NCI-H2196 (cell line): ENCODE results near the gene FCRL1.

Source experiments
- DNase-seq: peaks from one replicate; lab custom pipeline; 2025; ENCODE audit not compliant: unreplicated experiment; lab: John Stamatoyannopoulos, UW

The FCRL1 gene, protein sequence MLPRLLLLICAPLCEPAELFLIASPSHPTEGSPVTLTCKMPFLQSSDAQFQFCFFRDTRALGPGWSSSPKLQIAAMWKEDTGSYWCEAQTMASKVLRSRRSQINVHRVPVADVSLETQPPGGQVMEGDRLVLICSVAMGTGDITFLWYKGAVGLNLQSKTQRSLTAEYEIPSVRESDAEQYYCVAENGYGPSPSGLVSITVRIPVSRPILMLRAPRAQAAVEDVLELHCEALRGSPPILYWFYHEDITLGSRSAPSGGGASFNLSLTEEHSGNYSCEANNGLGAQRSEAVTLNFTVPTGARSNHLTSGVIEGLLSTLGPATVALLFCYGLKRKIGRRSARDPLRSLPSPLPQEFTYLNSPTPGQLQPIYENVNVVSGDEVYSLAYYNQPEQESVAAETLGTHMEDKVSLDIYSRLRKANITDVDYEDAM

GRCh38 chr1:157819896-157820295 is at the start of gene FCRL1:
FCRL1 (minus strand) TSS chr1:157820120; CDS start chr1:157820037, 83 bp downstream.
- DNase-seq, result no peak

GRCh38 chr1:157868654-157869053 is 48.7 kb upstream of the FCRL1 start:
- DNase-seq, result no peak

DNA sequence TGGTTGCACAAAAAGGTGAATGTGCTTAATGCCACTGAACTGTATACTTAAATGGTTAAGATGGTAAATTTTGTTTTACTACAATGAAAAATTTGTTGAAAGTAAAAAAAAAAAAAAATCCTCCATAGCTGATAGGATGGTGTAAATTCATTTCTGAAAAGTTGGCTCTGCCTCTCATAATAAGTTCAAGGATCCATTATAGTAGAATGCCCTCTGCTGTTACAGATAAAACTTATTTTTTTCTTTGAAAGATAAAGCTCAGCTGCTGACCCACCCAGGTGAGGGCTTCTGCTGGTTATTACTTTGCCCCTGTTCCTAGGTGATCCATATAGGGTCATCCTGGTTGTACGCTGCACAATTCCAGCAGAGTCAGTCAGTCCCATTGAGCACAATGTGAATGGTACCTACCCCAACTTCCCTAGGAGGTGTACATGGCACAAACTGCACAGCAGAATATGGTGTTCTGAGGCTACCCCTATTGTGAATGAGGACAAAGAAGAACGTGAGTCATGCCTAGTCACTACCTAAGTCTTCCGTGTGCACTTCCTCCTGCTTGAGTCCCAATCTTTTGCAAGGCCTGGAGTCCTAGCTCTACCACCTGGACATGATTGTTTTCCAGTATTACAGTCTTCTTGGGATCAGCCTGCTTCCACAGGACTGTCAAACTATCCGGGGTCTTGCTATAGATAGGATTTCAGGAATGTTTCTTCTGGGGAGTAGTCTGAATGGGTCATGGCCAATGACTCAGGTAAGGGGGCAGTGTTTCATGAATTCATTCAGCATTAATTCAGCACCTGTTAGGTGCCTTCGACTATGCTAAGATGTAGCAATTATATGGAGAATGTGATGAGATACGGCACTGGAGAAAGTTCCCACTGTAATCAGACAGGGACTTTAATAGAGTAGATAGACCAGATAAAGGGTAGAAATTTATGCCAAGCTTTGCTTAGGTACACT is 42.5 kb upstream of the FCRL1 start:
- no peak for DNase-seq

- no peak for DNase-seq
Measured at GRCh38 chr1:157856538-157856937, 36.6 kb upstream of the FCRL1 start.

DNA sequence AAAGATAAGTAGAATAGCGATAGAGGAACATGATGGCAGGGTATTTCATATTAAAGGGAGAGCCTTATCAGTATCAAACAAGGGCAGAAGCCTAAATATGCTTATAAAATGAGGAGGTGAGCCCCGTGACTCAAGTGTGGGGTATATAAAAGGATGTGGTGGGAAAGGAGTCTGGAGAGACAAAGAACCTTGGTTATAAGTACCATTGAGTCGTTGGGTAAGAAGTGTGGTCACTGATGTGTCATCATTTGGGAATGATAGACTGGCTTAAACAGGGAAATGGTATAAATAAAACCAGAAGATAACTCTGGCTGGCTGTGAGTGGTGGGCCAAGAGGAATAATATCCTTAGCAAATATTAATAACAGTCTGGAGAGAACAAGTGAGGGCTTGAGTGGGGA is 32.6 kb upstream of the FCRL1 start:
- DNase-seq, result no peak

DNA sequence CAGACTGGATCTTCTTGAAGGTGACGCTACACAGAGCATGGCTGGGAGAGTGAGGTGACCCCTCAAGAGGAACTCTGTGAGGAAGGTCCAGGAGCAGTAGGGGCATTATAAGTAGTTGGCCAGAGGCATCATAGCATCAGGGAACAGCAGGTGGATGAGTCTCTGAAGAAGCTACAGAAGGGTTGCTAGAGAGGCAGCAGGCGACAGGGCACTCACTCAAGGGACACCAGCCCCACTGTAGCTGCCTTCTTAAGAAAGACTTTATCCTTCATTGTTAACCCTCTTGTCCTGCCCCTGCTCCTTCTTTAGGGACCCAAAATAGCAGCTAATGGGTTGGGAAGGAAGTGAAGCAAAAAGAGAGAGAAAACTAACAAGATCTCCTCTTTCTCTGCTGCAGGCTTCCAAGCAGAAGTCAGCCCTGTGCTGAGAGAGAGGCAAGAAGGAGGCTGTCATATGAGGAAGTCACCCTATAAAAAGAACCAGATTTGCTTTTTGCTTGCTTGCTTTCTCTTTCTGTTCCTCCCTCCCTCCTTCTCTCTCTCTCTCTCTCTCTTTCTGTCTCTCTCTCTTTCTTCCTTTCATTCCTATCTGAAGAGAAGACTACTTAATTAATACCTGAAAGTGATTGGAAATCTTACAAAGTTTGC is 29.4 kb upstream of the FCRL1 start:
- DNase-seq, result no peak

DNA sequence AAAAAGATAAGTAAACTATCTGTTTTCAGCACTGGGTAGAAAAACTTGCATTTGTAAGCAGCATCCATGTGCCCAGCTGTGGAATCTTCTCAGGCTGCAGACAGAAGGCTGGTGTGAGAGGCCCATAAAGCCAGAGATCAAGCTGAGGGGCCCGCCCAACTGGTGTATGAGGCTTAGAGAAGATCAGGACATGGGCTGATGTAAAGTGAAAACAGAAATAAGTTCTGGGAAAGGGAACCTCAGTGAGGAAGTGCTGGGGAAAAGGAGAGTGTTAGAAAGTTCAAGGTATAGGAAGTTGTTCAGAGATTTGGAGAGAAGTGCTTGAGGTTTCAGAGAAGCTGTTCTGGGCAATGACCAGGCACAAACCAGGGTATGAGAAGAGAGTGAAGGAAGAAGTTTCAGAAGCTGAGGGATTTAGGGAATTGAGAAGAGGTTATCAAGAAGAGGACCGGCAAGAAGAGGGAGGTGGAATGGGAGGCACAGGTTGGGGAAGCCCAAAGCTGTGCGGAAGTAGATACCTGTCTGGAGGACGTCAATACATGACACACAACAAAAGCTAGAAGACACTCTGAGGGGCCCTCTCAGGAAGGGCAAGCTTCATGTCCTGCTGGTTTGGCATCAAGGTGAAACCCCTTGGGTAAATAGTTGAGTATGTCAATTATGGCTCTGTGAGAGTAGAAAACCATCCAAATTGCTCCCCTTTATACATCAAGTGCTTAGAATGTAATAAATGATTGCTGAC is 24.3 kb upstream of the FCRL1 start:
- no peak for DNase-seq

- DNase-seq, result no peak
Measured at GRCh38 chr1:157842939-157843338, 23.0 kb upstream of the FCRL1 start.

- DNase-seq, result no peak
Measured at GRCh38 chr1:157841708-157842107, 21.8 kb upstream of the FCRL1 start, which contains the start of gene CD5L. CD5L (minus strand) TSS chr1:157841808; CDS start chr1:157841701, 107 bp downstream.

GRCh38 chr1:157838966-157839365 is 19.0 kb upstream of the FCRL1 start:
- DNase-seq, result no peak

GRCh38 chr1:157834430-157834829 is 14.5 kb upstream of the FCRL1 start:
- no peak for DNase-seq

DNA sequence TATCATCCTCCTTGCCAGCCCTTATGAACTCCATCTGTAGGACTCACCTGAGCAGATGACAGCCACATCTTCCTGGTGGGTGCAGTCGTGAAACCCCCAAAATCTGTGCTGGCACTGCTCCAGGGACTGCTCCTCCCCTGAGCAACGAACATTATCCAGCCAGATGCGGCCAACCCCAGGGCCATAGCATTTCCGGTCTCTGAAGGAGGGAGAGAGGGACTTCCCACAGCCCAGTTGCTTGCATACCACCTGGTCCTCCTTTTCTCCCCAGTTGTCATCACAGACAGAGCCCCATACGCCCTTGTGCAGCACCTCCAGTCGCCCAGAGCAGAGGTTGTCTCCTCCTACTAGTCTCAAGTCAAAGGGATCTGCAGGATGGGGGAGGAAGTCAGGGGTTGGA is 13.2 kb upstream of the FCRL1 start:
- DNase-seq, result no peak

- DNase-seq, result no peak
Measured at GRCh38 chr1:157831968-157832626, 12.2 kb upstream of the FCRL1 start.

GRCh38 chr1:157830887-157831286 is 11.0 kb upstream of the FCRL1 start:
- DNase-seq, result no peak

DNA sequence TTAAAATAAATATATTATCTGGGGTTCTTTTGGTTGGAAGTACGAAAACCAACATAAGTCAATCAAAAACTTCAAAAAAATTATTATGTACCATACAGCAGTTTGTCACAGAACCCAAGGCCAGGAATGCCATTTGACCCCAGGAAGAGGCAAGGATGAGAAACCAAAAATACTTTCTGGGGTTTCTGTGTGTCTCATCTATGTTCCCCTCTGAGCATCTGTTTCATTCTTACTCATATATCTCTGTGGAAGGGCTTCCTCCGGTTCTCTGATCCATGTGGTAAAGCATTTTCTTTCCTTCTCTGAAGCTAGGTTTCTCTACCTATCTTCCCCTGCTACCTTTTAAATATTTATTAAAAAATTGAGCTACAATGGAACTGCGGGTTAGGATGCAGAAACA is 9.8 kb upstream of the FCRL1 start:
- no peak for DNase-seq

- DNase-seq, result no peak
Measured at GRCh38 chr1:157829210-157829609, 9.3 kb upstream of the FCRL1 start.

GRCh38 chr1:157820299-157820698 is 379 bp upstream of the FCRL1 start:
- DNase-seq, result no peak

DNA sequence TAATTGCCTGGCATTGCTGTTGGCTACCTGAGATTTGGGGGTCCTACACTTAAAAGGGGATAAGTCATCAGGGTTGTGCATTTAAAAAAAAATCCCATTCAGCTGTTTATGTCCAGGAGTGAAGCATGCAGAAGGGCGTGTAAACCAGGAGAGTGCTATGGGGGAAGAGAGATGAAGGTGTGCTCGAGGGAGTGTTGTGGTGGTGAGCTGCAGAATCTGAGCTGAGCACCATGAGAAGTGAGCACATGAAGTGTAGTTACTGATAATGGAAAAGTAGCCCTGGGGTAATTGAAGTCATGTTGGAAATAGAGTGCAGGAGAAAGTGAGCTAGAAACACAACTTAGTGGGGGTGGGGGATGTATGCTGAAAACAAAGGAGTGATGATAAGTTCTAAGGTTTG is 705 bp downstream of the FCRL1 start:
- no peak for DNase-seq

DNA sequence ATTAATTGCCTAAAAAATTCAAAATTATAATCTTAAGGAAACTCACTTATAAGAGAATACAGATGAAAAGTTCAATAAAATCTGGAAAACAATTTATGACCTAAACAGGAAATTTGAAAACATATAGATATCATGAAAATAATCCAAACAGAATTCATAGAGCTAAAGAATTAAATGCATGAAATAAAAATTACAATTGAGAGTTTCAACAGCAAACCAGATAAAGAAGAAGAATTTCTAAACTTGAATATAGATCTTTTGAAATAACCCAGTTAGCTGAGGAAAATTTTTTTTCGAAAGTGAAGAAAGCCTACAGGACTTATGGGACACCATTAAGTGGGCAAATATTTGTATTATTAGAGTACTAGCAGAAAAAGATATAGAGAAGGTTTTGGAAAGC is 6.7 kb downstream of the FCRL1 start:
- no peak for DNase-seq
